NCI-H774 (cell line): ENCODE data around the gene ANKRD60.

Experiments used
- DNase-seq: peaks from one replicate; lab custom pipeline; 2025; lab: John Stamatoyannopoulos, UW

Gene ANKRD60

GRCh38 chr20:58244517-58245030 is 16.1 kb upstream of the ANKRD60 start:
- DNase-seq, result no peak

GRCh38 chr20:58243653-58244410 is 15.4 kb upstream of the ANKRD60 start:
- no peak for DNase-seq

DNA sequence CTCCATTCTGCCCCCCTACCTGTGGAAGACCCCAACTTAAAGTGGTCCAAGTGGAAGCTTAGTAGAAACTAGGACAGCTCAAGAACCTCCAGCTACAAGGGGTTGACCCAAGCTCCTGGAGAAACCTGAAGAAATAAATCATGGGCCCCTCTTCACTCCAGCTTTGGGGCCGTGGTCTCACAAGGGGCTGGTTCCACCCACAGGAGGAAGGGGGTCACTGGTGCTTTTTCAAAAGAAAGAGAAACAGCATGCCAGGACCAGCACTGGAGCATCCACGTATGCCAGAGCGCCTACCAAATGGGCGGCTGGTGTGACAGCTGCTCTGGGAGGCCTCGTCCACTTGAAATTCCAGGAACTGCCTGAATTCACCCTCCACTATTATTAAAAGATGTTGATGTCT is 14.4 kb upstream of the ANKRD60 start:
- no peak for DNase-seq

GRCh38 chr20:58241766-58242465 is 13.5 kb upstream of the ANKRD60 start:
- DNase-seq, result no peak

DNA sequence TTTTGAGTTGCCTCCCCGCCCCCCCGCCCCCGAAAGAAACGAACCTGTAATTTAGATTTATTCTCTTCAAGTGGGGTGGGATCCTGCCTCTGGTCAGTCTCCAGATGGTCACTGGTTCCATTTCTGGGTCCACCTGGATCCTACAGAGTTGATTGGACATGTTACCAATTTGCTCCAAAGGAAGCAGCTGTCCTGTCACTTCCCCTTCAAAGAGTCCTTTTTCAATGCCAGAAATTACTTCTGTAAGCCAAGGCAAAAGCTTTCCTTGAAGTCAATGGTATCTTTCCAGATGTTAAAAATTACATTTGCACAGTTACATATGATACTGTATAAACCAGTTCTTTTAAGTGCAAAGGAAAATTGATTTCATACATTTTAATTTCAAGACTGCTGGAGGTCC is 12.0 kb upstream of the ANKRD60 start:
- no peak for DNase-seq

DNA sequence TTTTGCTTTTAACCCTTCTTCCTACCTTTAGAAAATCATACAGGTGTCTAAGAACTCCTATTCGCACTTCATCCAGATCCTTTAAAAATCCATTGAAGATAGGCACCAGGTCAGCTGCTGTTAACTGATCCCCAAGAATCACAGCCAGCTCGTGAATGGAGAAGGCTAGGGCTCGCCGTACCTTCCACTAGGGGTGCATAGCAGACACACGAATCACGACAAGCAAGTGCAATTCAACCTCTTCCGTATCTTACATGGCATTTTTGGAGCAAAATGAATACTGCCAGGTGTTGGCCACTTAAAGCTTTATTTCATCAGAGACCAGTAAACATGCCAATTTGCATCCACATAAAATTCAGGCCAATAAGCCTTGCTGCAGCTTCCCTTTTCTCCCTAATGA is 10.8 kb upstream of the ANKRD60 start:
- no peak for DNase-seq

GRCh38 chr20:58238490-58238889 is 10.0 kb upstream of the ANKRD60 start:
- DNase-seq, result no peak

- DNase-seq, result no peak
These were observed 9.1 kb upstream of the ANKRD60 start for GRCh38 chr20:58237318-58238132.

DNA sequence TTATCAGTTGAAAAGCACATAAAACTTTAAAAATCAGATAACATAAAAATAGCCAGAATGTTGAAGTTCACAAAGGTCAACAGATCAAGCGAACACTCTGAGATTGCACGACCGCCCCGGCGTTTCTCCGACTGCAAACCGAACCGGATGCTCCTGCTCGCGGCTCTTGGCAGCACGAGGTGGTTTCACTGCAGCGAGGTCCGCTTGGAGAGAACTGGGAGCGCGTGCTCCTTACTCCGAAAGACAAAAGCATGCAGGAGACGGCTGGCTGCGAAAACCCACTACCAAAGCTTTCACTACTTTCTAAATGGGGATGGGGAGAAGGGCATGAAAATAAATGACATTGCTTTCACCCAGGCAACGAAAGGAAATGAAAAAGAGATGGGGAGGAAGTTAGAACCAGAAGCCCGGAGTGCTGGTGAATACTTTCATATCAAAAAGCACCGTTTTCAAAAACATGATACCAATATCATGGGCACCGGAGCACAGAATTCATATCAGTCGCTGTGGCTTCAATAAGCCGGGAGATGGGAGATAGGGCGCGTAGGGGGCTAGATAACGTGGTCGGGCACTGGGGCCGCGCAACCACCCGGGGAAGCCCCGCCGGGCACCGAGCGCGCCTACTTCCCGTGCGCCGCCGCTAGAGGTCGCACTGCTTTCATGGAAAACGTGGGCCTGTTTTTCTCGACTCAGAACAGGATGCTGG is 8.3 kb upstream of the ANKRD60 start:
- peak; percentile 27 for DNase-seq

GRCh38 chr20:58235010-58235409 is 6.6 kb upstream of the ANKRD60 start:
- DNase-seq, result no peak

DNA sequence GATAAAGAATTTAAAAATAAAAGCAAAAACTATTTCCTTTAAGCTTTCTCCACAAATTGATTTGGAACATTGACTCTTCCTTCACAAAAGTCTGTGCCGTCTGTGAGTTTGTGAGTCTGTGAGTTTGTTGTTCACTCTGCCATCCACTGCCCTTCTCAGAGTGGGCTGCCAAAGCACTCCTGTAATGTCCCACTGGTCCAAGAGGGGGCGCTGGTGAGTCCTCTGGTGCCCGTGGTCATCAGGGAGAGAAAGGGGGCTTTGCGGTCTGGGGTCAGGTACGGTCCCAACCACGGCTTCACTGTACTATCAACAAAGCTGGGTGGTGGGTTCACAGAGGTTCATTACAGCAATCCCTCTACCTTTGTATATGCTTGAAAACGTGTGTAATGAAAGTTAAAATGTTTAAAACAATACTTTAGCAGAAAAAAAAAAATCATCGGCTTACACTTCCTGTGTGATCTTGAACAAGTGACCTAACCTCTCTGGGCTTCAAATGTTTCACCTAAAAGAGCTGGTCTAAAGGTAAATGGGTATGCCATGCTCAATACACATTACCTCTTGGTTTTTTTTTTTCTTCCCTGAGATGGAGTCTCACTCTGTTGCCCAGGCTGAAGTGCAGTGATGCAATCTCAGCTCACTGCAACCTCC is 5.6 kb upstream of the ANKRD60 start:
- DNase-seq, result no peak

GRCh38 chr20:58233393-58233792 is 4.9 kb upstream of the ANKRD60 start:
- no peak for DNase-seq

DNA sequence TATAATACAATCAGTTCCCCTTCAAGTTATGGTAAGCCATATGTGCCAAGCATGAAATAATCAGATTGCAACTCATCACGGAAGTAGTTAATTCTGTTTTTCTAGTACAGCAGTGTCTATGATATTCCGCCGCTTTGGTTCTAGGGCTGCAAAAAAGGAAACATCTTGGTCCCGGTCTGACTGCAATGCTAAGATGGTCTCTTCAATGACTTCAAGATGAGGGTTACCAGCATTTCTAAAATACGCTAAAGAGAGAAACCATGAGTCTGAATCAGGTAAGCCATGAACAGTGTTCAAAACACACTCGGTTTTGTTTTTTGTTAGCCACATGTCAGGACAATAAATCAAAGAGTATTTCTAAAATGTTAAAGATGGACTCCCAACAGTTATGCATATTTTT is 3.2 kb upstream of the ANKRD60 start:
- no peak for DNase-seq

DNA sequence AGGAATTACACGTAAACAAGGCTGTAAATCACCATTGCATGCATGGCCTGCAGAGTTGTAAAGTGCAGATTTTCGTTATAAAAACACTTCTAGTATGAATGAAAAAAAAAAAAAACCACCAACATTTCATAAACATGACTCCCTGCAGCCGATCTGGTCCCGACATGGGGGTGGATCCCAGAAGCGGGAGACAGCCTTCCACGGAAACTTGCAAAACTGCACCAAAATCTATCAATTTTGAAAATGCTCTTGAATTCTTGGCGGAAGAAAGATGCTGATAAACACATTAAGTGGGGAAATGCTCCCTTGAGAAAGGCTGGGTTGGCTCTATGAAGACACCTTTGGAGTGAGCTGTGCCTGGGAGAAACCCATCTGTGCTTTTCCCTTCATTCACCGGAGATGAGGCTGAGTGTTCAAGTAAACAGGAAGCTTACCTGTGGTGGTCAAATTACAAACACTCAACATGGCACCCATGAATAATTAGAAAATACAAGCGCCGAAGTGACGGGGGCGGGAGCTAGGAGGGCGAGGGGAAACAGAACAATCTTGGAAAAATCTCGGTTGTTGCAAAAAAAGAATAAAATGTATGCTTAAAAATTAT is 845 bp upstream of the ANKRD60 start:
- no peak for DNase-seq

DNA sequence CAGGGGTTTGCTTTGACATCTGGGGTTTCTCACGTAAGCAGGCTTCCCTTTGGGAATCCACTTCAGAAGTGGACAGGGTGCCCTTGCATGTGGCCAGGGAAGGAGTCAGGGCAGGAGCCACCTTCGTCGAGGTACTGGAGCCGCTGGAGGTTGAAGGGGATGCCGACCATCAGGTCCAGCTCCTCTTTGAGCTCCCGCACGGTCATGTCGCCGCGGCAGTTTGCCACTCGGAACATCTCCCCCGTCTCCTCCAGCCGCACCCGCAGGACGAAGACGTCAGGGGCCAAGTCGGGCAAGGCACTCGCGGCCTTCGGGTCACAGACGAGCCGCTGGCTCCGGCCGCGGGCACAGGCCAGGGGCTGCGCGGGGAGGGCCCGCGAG is 360 bp downstream of the ANKRD60 start:
- no peak for DNase-seq

DNA sequence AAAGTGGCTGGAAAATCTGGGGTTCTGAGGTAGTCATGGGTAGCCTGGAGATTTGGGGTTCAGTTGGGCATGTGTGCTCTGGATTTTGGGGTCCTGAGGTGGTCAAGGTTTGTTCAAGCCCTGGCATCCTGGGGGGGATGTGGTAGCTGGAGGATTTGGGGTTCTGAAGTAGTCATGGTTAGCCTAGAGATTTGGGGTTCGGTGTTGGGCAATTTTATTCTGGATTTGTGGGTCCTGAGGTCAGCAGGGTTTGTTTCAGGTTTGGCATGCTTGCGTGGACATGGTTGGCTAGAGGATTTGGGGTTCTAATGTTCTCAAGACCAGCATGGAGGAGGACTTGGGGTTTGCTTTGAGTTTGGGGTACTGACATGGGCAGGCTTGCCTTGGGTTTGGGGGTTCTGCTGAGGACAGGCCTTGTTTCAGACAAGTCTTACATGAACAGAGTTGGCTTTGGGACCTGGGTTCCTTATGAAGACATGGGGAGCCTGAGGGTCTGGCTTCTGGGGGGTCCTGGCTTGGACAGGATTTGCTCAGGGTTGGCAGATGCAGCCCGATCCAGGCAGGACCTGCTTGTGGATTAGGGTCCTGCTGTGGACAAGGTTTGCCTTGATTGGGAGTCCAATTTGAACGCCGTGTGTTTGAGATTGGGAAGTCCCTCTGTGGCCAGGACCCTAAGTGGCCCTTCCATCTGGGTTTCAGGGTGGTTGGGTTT is 906 bp downstream of the ANKRD60 start:
- no peak for DNase-seq

DNA sequence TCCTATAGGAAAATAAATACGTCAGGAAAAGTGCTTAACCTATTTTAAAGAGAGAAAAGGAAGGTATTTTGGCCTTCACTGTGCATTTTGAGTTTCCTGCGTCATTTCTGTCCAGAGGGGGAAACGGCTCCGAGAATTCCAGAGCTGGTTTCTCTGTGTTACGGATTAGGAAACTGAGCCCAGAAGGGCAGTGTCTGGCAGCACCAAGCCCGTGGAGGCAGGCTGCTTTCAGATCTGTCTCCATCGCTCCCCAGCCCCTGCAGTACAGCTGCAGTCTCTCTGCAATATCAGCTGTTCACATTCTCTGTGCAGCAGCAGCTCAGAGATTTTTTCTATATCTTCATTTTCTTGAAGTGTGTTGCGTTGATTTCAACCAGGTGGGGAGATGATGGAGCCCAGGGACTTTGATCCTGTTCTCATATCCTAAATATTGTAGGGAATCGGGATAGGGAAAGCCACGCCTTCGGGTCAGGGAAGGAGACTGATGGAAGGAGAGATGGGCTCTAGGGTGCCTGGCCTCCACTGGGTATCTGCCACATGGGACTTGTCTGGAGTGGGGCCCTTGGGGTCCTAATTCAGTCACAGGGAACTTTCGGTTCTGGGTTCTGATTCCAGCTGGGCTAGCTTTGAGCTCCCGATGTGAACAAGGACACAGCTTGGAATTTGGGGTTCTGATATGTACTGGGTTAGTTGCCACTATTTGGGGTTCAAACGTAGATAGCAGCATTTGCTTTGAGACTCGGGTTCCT is 2.8 kb downstream of the ANKRD60 start:
- DNase-seq, result no peak

DNA sequence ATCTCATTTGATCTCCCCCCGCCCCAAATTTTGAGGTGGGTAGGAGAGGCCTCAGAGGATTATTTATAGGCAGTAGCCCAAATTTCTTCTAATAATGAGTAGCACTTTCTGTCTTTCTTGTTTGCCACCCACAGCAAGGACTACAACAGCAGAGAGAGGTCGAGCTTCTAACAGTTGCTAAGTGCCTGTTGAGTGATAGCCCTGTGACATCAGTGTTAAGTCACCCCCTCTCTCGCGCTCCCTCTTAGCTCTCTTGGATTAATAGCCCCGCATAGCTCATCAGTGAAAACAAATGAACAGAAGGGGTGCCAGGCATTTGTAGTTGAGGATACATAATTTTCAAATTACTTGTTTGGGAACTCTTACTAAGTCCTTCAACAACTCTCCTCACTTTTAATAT is 3.5 kb downstream of the ANKRD60 start:
- DNase-seq, result no peak

GRCh38 chr20:58224097-58224496 is 4.4 kb downstream of the ANKRD60 start:
- DNase-seq, result no peak
